GM19193 (cell line): ENCODE results near the gene CCDC152.

Source experiments
- POLR2A ChIP-seq: IDR thresholded peaks from 4 replicates; pipeline ENCODE4 v1.6.1; 2011; ENCODE audit not compliant: insufficient read depth, insufficient read length; ENCODE audit errors: extremely low read depth

Gene CCDC152

DNA sequence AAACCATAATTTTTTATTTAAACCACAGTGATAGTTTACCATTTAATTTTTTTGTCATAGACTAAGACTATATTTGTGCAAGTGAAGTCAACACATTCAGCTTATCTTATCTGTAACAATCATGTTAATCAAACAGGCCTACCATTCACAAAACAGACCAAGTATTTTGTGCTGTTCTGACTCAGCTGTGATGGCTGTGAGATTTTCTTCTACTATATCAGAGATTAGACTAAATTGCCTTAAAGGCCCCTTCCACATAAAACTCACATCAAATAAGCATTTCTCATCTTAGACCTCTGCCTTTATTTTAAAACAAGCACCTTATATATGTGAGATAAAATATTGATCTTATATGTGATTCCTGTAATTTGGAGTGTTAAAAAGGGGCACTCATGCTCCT, 13.4 kb downstream of the CCDC152 start:
- TF ChIP-seq POLR2A = no peak

DNA sequence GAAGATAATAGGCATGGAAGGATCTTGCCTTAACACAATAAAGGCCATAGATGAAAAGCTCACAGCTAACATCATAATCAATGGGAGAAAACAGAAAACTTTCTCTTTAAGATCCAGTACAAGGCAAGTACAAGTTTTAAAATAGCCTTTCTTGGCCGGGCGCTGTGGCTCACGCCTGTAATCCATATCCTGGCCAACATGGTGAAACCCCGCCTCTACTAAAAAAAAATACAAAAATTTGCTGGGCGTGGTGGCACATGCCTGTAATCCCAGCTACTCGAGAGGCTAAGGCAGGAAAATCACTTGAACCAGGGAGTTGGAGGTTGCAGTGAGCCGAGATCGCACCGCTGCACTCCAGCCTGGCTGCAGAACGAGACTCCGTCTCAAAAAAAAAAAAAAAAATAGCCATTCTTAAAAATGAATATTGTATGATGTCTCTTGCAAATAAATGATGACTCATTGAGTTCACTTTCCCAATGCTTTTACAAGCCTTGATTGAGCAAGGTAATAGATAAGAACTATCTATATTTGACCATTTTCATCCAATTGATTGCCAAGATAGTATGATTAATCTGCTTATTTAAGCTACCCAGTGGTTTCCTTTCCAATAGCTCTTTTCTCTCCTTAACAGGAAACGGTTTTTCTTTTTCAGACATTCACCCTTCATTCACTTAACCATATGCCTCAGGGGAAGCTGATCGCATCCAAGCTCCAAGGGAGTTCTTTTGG, 15.8 kb downstream of the CCDC152 start:
- TF ChIP-seq POLR2A = no peak

DNA sequence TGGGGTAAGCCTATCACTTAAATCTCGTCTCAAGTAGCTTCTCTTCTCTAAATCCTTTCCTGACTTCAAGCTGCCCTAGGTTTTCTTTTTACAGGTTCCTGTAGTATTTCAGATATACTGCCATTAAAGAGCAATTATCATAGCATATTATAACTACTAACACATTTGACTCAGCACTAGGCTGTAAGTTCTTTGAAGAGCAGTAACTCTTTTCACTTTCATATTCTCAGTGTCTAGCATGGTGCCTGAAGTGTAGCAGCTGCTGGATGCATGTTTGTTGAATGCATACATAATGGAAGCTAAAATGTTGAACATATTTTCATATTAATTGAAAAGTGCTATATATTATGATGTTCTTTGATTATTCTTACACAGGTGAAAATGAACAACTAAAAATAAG, 22.5 kb downstream of the CCDC152 start:
- no peak for TF ChIP-seq POLR2A

DNA sequence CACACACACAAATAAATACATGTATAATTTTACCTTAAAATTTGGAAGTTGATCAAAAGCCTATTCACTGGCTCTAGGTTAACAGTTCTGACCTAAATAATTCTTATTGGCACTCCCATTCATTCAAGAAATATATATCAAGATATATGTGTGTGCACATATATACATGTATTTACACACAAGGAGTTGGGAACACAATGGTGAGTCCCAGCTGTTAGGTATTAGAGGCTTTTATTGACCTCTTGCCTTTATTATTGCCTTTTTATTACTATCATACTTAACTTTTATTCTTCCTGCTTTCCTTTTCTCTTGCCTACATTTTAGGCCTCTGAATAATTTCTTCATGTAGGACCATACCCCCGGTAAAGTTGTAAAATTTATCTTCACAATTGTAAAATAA, 25.0 kb downstream of the CCDC152 start:
- TF ChIP-seq POLR2A = no peak

DNA sequence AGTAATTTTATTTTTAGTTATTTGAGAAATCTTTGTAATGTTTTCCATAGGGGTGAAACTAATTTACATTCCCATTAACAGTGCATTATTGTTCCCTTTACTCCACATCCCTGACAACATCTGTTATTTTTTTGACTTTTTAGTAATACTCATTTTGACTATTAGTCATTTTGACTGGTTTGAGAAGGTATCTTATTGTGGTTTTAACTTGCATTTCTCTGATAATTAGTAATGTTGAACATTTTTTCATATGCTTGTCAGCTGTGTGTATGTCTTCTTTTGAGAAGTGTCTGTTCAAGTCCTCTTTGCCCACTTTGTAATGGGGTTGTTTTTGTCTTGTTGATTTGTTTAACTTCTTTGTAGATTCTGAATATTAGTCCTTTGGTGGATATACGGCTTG, 27.5 kb downstream of the CCDC152 start:
- TF ChIP-seq POLR2A = no peak

GRCh38 chr5:42785756-42786155, 29.1 kb downstream of the CCDC152 start:
- no peak for TF ChIP-seq POLR2A

- TF ChIP-seq POLR2A = no peak
Measured at GRCh38 chr5:42787073-42787472, 30.5 kb downstream of the CCDC152 start.

- TF ChIP-seq POLR2A = no peak
Measured at GRCh38 chr5:42787845-42788244, 31.2 kb downstream of the CCDC152 start.

DNA sequence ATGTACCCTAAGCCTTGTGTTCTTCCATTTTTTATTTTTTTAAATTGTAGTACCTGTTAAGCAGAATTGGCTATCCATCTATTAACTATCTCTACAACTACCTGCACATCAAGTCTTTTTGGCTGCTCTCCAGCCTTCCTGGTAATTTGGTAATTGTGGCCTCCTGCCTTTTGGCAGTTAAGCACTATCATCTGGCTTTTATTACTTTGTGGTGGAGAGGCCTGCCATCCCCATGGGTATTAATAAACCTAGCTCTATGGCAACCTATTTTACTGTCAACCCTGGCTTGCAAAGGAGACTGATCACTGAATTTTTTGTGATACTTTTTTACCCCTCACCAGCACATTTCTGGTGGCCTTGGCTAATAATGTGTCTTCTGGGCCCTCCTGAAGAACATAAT, 34.5 kb downstream of the CCDC152 start:
- TF ChIP-seq POLR2A = no peak

GRCh38 chr5:42798284-42799240, 41.9 kb downstream of the CCDC152 start:
- no peak for TF ChIP-seq POLR2A

DNA sequence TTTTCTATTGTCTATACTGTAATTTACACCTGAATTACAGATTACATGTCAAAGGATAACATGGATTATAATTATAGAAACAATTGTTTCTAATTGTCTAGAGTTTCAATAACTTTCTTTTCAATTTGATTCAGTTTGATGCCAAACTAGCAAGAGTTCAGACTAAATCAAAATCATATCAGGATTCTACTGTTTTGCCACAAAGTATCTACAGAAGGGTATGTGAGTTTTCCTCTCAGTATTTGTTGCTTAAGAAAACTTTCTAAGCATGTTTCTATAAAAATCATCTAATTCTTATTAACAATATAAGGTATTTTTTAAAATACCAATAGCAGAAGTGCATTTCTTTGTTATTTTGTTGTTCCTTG, 42.6 kb downstream of the CCDC152 start:
- TF ChIP-seq POLR2A = no peak

- TF ChIP-seq POLR2A = no peak
Measured at GRCh38 chr5:42799668-42800114, 43.1 kb downstream of the CCDC152 start.

GRCh38 chr5:42800748-42801330, 44.2 kb downstream of the CCDC152 start:
- no peak for TF ChIP-seq POLR2A

- no peak for TF ChIP-seq POLR2A
Measured at GRCh38 chr5:42801516-42802166, 45.0 kb downstream of the CCDC152 start.
